ENCODE results near the gene SMCO2.

SMCO2 gene

GRCh38 chr12:27462151-27462694, 15.7 kb downstream of the SMCO2 start:
- TF ChIP-seq, protein P1, sequence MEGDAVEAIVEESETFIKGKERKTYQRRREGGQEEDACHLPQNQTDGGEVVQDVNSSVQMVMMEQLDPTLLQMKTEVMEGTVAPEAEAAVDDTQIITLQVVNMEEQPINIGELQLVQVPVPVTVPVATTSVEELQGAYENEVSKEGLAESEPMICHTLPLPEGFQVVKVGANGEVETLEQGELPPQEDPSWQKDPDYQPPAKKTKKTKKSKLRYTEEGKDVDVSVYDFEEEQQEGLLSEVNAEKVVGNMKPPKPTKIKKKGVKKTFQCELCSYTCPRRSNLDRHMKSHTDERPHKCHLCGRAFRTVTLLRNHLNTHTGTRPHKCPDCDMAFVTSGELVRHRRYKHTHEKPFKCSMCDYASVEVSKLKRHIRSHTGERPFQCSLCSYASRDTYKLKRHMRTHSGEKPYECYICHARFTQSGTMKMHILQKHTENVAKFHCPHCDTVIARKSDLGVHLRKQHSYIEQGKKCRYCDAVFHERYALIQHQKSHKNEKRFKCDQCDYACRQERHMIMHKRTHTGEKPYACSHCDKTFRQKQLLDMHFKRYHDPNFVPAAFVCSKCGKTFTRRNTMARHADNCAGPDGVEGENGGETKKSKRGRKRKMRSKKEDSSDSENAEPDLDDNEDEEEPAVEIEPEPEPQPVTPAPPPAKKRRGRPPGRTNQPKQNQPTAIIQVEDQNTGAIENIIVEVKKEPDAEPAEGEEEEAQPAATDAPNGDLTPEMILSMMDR (IDR thresholded peaks at IDR 0.05; ENCODE audit: control insufficient read depth, extremely low read depth, insufficient read depth), result no peak
- no peak for DNase-seq (ENCODE audit: low read depth)
- no peak overlapping the region for H3K4me3 ChIP-seq (ENCODE audit: low read depth, low read length)

- H3K4me3 ChIP-seq (ENCODE audit: low read depth, low read length), result no peak overlapping the region
- no peak for DNase-seq (ENCODE audit: low read depth)
- TF ChIP-seq, protein P1 (IDR thresholded peaks at IDR 0.05; ENCODE audit: control insufficient read depth, extremely low read depth, insufficient read depth), result no peak
These were observed 16.3 kb downstream of the SMCO2 start for GRCh38 chr12:27462851-27463250.

- H3K4me3 ChIP-seq (ENCODE audit: low read depth, low read length), result no peak overlapping the region
- TF ChIP-seq, protein P1 (IDR thresholded peaks at IDR 0.05; ENCODE audit: control insufficient read depth, extremely low read depth, insufficient read depth), result no peak
- DNase-seq (ENCODE audit: low read depth), result no peak
These were observed 17.1 kb downstream of the SMCO2 start for GRCh38 chr12:27463511-27464219.

DNA sequence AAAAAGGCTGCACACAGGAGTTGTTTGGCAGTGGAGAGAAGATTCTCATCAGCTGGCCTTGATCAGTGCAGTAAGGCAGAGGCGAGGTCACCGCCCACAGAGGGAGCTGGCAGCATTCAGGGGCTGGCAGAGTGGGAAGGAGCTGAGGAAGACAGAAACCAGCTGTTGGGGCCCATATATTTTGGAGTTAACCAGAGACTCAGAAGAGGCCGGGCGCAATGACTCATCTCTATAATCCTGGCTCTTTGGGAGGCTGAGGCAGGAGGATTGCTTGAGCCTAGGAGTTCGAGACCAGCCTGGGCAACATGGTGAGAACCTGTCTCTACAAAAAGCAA, 17.7 kb downstream of the SMCO2 start:
- TF ChIP-seq, protein P1 (IDR thresholded peaks at IDR 0.05; ENCODE audit: control insufficient read depth, extremely low read depth, insufficient read depth), result no peak
- DNase-seq (ENCODE audit: low read depth), result no peak

DNA sequence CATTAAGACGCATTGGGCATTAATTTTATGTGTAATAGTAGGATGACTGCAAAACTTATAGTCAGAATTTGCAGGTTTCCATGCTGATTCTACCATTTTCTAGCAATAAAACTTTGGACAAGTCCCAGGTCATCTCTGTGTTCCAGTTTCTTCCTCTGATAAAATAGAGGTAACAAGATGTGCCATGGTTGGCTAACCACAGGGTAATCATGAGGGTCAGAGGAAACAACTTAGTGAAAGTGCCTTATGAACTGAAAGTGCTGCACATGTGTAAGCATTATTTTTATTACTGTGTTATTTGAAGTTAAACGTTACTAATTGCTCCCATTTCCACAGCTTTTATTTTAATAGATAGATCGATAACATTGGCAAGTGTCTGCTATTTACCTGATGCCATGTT, 21.1 kb downstream of the SMCO2 start:
- TF ChIP-seq, protein P1 (IDR thresholded peaks at IDR 0.05; ENCODE audit: control insufficient read depth, extremely low read depth, insufficient read depth), result no peak
- no peak for DNase-seq (ENCODE audit: low read depth)
- H3K4me3 ChIP-seq (ENCODE audit: low read depth, low read length), result no peak overlapping the region

More for the DNA sequence above, 17.7 kb downstream of the SMCO2 start:
- no peak overlapping the region for H3K4me3 ChIP-seq (ENCODE audit: low read depth, low read length)

GRCh38 chr12:27468241-27468640, 21.7 kb downstream of the SMCO2 start:
- H3K4me3 ChIP-seq (ENCODE audit: low read depth, low read length), result no peak overlapping the region
- TF ChIP-seq, protein P1 (IDR thresholded peaks at IDR 0.05; ENCODE audit: control insufficient read depth, extremely low read depth, insufficient read depth), result no peak
- DNase-seq (ENCODE audit: low read depth), result no peak

Data from LNCaP clone FGC (cell line).